ENCODE measurements around the gene CTRB1.

Gene CTRB1

DNA sequence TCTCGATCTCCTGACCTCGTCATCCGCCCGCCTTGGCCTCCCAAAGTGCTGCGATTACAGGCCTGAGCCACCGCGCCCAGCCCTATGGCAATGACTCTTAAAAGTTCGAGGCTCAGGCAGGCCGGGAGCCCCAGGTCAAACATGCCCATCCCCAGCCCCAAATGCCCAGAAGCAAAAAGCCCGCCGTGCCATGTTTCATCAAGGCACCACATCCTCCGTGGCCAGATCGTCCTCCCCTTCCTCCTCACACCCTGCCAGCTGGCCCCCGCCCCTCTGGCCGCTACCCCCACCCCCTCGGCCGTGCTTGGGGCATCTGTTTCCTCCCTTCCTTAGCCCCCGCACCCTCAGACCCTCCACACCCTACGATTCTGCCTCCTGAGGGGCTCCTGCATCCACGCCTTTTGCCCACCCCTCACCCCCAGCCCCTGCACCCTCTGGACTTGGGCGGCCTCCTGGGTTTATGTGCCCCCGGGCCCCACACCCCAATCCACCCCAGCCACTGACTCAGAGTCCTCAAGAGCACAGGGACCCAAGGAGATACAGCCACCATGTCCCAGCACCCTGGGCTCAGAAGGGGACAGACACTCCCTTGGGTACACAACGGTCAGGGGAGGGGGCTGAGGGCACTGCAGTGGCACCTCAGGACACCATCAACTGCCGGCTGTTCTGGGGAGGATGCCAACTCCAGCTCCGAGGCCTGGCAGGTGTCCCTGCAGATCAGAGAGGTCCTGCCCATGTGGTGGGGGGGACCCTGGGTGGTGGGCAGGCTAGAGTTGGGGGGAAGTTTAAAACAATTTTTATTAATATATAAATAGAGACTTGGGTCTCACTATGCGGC is 7.1 kb downstream of the CTRB1 start:
- Histone ChIP-seq H4K20me1 (ENCODE audit: insufficient read depth, low read length) (no peaks in the 10 kb centered on the region), H3K27me3 (ENCODE audit: low read depth, low read length) (peaks cover 15% of the 10 kb centered on the region), H3K27ac (ENCODE audit: low read length) (no peak overlapping the region), H3K9ac (ENCODE audit: low read length) (no peak overlapping the region), H3K4me2 (ENCODE audit: low read length) (no peak overlapping the region), H3K9me3 (ENCODE audit: insufficient read depth, low read length) (no peaks in the 10 kb centered on the region), H3K36me3 (replicated peaks; ENCODE audit: low read depth, low read length) (no peaks in the 10 kb centered on the region), H2AFZ (ENCODE audit: low read depth, low read length) (no peak overlapping the region), H3K4me1 (ENCODE audit: low read length) (no peaks in the 10 kb centered on the region), H3K4me3 (ENCODE audit: low read length) (no peak overlapping the region), H3K79me2 (ENCODE audit: low read length) (no peaks in the 10 kb centered on the region)
- TF ChIP-seq, protein P1, sequence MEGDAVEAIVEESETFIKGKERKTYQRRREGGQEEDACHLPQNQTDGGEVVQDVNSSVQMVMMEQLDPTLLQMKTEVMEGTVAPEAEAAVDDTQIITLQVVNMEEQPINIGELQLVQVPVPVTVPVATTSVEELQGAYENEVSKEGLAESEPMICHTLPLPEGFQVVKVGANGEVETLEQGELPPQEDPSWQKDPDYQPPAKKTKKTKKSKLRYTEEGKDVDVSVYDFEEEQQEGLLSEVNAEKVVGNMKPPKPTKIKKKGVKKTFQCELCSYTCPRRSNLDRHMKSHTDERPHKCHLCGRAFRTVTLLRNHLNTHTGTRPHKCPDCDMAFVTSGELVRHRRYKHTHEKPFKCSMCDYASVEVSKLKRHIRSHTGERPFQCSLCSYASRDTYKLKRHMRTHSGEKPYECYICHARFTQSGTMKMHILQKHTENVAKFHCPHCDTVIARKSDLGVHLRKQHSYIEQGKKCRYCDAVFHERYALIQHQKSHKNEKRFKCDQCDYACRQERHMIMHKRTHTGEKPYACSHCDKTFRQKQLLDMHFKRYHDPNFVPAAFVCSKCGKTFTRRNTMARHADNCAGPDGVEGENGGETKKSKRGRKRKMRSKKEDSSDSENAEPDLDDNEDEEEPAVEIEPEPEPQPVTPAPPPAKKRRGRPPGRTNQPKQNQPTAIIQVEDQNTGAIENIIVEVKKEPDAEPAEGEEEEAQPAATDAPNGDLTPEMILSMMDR (IDR thresholded peaks at IDR 0.05; ENCODE audit: low read depth, low read length) = no peak
- no peak for TF ChIP-seq EZH2phosphoT487 (IDR thresholded peaks at IDR 0.05; ENCODE audit: low read depth)

DNA sequence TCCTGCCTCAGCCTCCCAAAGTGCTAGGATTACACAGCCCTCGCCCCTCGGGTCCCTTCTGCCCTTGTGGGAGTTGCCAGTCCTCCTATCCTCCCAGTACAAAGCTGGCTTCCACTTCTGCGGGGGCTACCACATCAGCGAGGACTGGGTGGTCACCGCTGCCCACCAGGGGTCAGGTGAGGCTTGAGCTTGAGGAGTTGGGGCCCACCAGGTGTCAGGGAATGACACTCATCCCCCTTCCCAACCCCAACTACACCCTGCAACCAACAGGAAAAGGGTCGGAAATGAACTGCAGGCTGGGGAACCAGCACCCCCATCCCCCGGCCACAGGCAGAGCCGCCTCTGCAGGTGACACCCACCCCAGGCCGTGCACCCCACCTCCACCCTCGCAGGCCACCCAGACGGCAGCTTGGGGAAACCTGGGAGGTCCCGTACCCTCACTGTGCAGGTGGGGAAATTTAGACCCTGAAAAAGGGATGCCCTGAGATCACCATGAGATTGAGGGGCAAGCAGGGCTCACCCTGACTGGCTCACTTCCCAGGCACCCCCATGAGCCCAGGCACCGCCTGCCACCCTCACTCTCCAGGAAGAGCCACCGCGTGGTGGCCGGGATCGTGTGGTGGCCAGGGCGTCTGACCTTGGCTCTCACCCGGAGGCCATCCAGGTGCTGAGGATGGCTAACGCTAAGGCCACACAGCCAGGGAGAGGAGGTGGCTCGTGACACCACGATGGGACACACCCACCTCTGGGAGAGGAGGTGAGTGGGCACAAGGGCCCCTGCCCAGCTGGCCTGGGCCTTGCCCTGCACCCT is 8.0 kb downstream of the CTRB1 start:
- no peak for TF ChIP-seq EZH2phosphoT487 (IDR thresholded peaks at IDR 0.05; ENCODE audit: low read depth)
- TF ChIP-seq, protein P1 (IDR thresholded peaks at IDR 0.05; ENCODE audit: low read depth, low read length) = no peak
- Histone ChIP-seq H3K4me1 (ENCODE audit: low read length) (no peaks in the 10 kb centered on the region), H2AFZ (ENCODE audit: low read depth, low read length) (no peak overlapping the region), H4K20me1 (ENCODE audit: insufficient read depth, low read length) (no peaks in the 10 kb centered on the region), H3K27me3 (ENCODE audit: low read depth, low read length) (peaks cover 15% of the 10 kb centered on the region), H3K9ac (ENCODE audit: low read length) (no peak overlapping the region), H3K4me3 (ENCODE audit: low read length) (no peak overlapping the region), H3K36me3 (replicated peaks; ENCODE audit: low read depth, low read length) (no peaks in the 10 kb centered on the region), H3K9me3 (ENCODE audit: insufficient read depth, low read length) (no peaks in the 10 kb centered on the region), H3K4me2 (ENCODE audit: low read length) (no peak overlapping the region), H3K79me2 (ENCODE audit: low read length) (no peaks in the 10 kb centered on the region), H3K27ac (ENCODE audit: low read length) (no peak overlapping the region)

DNA sequence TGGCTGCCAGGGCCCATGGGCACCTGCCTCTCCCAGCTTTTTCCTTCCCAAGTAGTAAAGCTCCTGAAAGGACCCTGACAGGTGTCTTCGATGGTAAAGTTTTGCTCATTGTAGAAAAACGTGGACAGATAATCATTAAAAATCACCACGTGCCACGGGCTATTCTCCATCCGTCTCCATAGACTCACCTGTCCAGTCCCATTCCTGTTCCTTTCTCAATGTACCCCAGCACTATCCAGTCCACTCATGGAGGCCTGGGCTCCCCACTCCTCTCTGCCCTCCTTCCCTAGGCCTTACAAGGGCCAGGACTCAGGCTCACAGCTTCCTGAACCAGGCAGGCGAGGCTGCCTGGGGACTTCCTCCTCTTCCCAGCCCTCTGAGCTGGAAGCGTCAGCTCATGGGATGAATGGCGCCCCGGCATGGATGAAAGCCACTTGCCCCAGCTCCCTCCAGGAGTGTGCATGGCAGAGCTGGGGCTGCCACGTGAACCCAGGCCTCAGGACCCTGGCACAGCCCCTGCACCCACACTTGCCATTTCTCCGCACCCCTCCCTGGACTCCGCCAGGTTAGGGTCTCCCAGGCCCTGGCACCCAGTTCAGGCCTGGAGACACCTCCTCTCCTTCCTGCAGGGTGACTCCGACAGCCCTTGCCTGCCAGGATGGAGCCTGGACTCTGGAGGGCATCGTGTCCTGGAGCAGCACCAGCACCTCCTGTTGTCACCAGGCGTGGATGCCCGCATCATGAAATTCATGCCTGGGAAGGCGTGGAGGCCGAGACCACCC is 8.8 kb downstream of the CTRB1 start:
- H4K20me1 ChIP-seq (ENCODE audit: insufficient read depth, low read length) = no peaks in the 10 kb centered on the region
- no peak overlapping the region for H3K27ac ChIP-seq (ENCODE audit: low read length)

More for the DNA sequence above, 8.8 kb downstream of the CTRB1 start:
- Histone ChIP-seq H2AFZ (ENCODE audit: low read depth, low read length) (no peak overlapping the region), H3K4me3 (ENCODE audit: low read length) (no peak overlapping the region), H3K9me3 (ENCODE audit: insufficient read depth, low read length) (no peaks in the 10 kb centered on the region), H3K36me3 (replicated peaks; ENCODE audit: low read depth, low read length) (no peaks in the 10 kb centered on the region), H3K9ac (ENCODE audit: low read length) (no peak overlapping the region), H3K79me2 (ENCODE audit: low read length) (no peaks in the 10 kb centered on the region), H3K27me3 (ENCODE audit: low read depth, low read length) (peaks cover 15% of the 10 kb centered on the region), H3K4me1 (ENCODE audit: low read length) (no peaks in the 10 kb centered on the region), H3K4me2 (ENCODE audit: low read length) (no peak overlapping the region)
- TF ChIP-seq, protein P1 (IDR thresholded peaks at IDR 0.05; ENCODE audit: low read depth, low read length) = no peak
- no peak for TF ChIP-seq EZH2phosphoT487 (IDR thresholded peaks at IDR 0.05; ENCODE audit: low read depth)
